ENCODE results near the gene DDIT4. TPM values are rescaled to one million over a fixed set of nuclear protein-coding genes. Genes with fewer than 3 reads are reported as not detected.
A peak's percentile ranks its signal among the peaks of the same experiment; 100 is the strongest.
"Not testable (repeated sequence)": the region's sequence is repeated elsewhere in the genome, so short reads cannot be mapped to it uniquely, and the experiment has no call there.

Gene DDIT4
- total and polyA plus RNA-seq, 2 experiments from 2014 or later: 114 to 136 TPM

DNA sequence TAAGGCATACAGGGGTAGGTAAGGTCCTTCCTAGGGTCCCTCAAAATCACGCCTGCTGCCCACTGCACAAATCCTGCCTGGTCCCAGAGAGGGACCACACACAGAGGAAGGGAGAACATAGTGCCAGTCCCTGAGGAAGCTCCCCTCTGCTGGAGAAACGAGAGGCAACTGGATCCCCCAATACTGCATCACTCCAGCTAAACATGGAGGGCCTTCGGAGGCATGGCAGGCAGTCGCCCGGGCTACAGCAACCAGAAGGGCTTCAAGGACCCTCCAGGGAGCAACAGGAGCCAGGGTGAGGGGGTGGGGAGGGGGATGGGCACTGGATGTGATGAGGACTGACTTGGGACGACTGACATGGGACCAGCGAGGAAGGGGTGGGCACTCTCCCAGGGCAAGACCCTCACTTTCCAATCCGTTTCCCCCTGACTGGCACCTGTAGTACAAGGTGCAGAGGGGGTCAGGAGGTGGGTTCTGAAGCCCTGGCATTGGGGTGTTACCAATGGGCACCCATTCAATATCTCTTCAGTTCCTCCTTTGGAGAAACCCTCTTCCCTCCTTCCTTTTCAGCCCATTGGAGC is 21.7 kb downstream of the DDIT4 start:
- H3K4me3 ChIP-seq: no peak overlapping the region
- Mint-ChIP-seq H3K27ac (peak overlapping the region; percentile 62; the same call in 1 of the 2 replicates), H3K36me3 (ENCODE audit: low read depth) (no peaks in the 10 kb centered on the region; the same call in 2 of the 3 replicates), H3K4me3 (no peak overlapping the region; the same call in 2 of the 3 replicates), H3K9me3 (no peaks in the 10 kb centered on the region), H3K4me1 (peaks cover 20% of the 10 kb centered on the region), H3K27me3 (ENCODE audit: insufficient read depth, low read depth, poor library complexity) (peaks cover 10% of the 10 kb centered on the region)
- H3K36me3 ChIP-seq (ENCODE audit: insufficient read depth): no peaks in the 10 kb centered on the region
- H3K9me2 ChIP-seq (ENCODE audit: insufficient read depth): no peaks in the 10 kb centered on the region
- H2AFZ ChIP-seq: no peak overlapping the region
- no peak for ATAC-seq
- peaks cover 19% of the 10 kb centered on the region for H3F3A ChIP-seq (replicated peaks; ENCODE audit: low read depth)
- H3K4me2 ChIP-seq: peak overlapping the region; percentile 57; the same call in 1 of the 2 replicates
- no peaks in the 10 kb centered on the region for H3K79me2 ChIP-seq (replicated peaks; ENCODE audit: insufficient read depth)
- H3K27me3 ChIP-seq (ENCODE audit: insufficient read depth): no peaks in the 10 kb centered on the region
- H4K20me1 ChIP-seq (replicated peaks; ENCODE audit: insufficient read depth): no peaks in the 10 kb centered on the region
- no peak for DNase-seq (ENCODE audit: low spot score)
- TF ChIP-seq JUNB (IDR thresholded peaks at IDR 0.05; ENCODE audit: unreplicated experiment): no peak
- H3K27ac ChIP-seq (ENCODE audit: low read depth): peak overlapping the region; percentile 85
- H3K4me1 ChIP-seq (ENCODE audit: insufficient read depth): peaks cover 23% of the 10 kb centered on the region; the same call in 1 of the 2 replicates

DNA sequence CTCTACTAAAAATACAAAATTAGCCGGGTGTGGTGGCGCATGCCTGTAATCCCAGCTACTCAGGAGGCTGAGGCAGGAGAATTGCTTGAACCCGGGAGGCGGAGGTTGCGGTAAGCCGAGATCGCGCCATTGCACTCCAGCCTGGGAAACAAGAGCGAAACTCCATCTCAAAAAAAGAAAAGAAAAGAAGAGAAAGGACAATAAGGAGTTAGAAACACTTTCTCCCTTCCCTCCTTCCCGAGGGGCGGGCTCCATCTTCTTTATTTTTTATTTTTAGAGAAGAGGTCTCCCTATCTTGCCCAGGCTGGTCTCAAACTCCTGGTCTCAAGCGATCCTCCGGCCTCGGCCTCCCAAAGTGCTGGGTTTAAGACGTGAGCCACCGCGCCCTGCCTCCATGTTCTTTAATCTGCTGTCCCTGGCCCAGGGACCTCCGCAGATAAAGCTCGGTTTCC is 23.1 kb downstream of the DDIT4 start:
- DNase-seq (ENCODE audit: low spot score); H3K27me3 Mint-ChIP-seq (ENCODE audit: insufficient read depth, low read depth, poor library complexity); H3K36me3 ChIP-seq (ENCODE audit: insufficient read depth); H3K9me3 Mint-ChIP-seq; H3K27me3 ChIP-seq (ENCODE audit: insufficient read depth); H3K36me3 Mint-ChIP-seq (ENCODE audit: low read depth); H3K9me2 ChIP-seq (ENCODE audit: insufficient read depth); H2AFZ ChIP-seq; H4K20me1 ChIP-seq (replicated peaks; ENCODE audit: insufficient read depth); ATAC-seq; H3K79me2 ChIP-seq (replicated peaks; ENCODE audit: insufficient read depth): not testable (repeated sequence)
- H3K27ac Mint-ChIP-seq: peak overlapping the region; percentile 56; the same call in 1 of the 2 replicates
- H3K4me1 ChIP-seq (ENCODE audit: insufficient read depth): peaks cover 23% of the 10 kb centered on the region; the same call in 1 of the 2 replicates
- H3K4me3 Mint-ChIP-seq: peak overlapping the region; percentile 74
- H3K4me1 Mint-ChIP-seq: peaks cover 24% of the 10 kb centered on the region
- H3K27ac ChIP-seq (ENCODE audit: low read depth): peak overlapping the region; percentile 72; the same call in 1 of the 2 replicates
- peaks cover 19% of the 10 kb centered on the region for H3F3A ChIP-seq (replicated peaks; ENCODE audit: low read depth)
- H3K4me2 ChIP-seq: peak overlapping the region; percentile 87
- H3K4me3 ChIP-seq: peak overlapping the region; percentile 89

DNA sequence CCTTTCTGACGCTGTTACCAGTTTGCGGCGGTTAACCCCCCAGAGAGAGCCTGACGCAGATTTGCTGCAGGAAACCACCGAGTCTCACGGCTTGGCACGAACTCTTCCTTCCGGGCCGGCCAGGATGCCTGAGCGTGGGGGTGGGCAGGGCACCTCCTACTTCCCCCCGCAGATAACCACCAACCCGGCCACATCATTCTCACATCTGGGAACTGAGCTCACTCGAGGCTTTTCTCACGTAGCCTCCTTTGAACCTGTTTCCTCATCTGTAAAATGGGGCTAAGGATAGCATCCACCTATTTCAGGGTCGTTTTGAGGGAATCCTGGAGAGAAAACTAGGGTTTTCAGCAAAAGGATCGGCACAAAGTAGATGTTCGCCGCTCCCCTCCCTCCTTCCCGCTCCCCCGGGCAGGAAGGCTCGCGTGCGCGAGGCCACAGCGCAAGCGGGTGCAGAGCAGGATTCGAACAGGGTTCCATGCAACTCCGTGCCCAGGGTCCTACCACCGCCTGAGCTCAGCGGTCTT is 23.6 kb downstream of the DDIT4 start:
- Mint-ChIP-seq H3K9me3 (no peaks in the 10 kb centered on the region), H3K27me3 (ENCODE audit: insufficient read depth, low read depth, poor library complexity) (peaks cover 8% of the 10 kb centered on the region), H3K4me1 (peaks cover 24% of the 10 kb centered on the region), H3K4me3 (peak overlapping the region; percentile 74), H3K36me3 (ENCODE audit: low read depth) (no peaks in the 10 kb centered on the region), H3K27ac (peak overlapping the region; percentile 65; the same call in 1 of the 2 replicates)
- Histone ChIP-seq H3K4me3 (peak overlapping the region; percentile 89), H3K4me1 (ENCODE audit: insufficient read depth) (peaks cover 23% of the 10 kb centered on the region; the same call in 1 of the 2 replicates), H3K27me3 (ENCODE audit: insufficient read depth) (no peaks in the 10 kb centered on the region), H3K9me2 (ENCODE audit: insufficient read depth) (no peaks in the 10 kb centered on the region), H3K79me2 (replicated peaks; ENCODE audit: insufficient read depth) (no peaks in the 10 kb centered on the region), H3F3A (replicated peaks; ENCODE audit: low read depth) (peaks cover 19% of the 10 kb centered on the region), H3K36me3 (ENCODE audit: insufficient read depth) (no peaks in the 10 kb centered on the region), H2AFZ (0 out of 2 replicates have a peak overlapping the region, but pooled peaks have one; percentile 66), H3K27ac (ENCODE audit: low read depth) (peak overlapping the region; percentile 72; the same call in 1 of the 2 replicates), H3K4me2 (peak overlapping the region; percentile 87), H4K20me1 (replicated peaks; ENCODE audit: insufficient read depth) (no peaks in the 10 kb centered on the region)
- TF ChIP-seq STAT1 (IDR thresholded peaks at IDR 0.05; ENCODE audit: unreplicated experiment) (no peak), POLR2AphosphoS5 (IDR thresholded peaks at IDR 0.05; ENCODE audit: low read depth) (peak; percentile 10; the same call in 1 of the 2 replicates)
- DNase-seq (ENCODE audit: low spot score) (peak; percentile 28), ATAC-seq (peak; percentile 4)

All from GM23338 (cell line).